Esophagus squamous epithelium (tissue), 5 donors: ENCODE data around the gene VOPP1. TPM values are rescaled to one million over a fixed set of nuclear protein-coding genes. Genes with fewer than 3 reads are reported as not detected.

ENCODE experiments used
- DNase-seq: peaks from one replicate; lab custom pipeline; 2025; lab: John Stamatoyannopoulos, UW
- H3K27ac ChIP-seq, 4 donors: fragments of 200-600 bp; sonication (generic); one replicate each; pipeline ENCODE4 v1.5.1; 2016 to 2019; ENCODE audit warnings: mild to moderate bottlenecking in 1 of 4
- H3K27me3 ChIP-seq, 4 donors: fragments of 200-600 bp; sonication (generic); 1 replicate in 3 of 4; 2 replicates in 1 of 4; pipeline versions ENCODE4 v1.5.1 to v1.6.0; 2017 to 2021; ENCODE audit warnings: antibody characterized with exemption in 1 of 4
- H3K36me3 ChIP-seq, 3 donors: fragments of 200-600 bp; sonication (generic); one replicate each; pipeline ENCODE4 v1.5.1; 2016 to 2019
- H3K4me1 ChIP-seq, 3 donors: fragments of 200-600 bp; sonication (generic); one replicate each; pipeline ENCODE4 v1.5.1; 2017 to 2019
- H3K4me3 ChIP-seq, 4 donors: fragments of 200-600 bp; sonication (generic); 1 replicate in 3 of 4; 2 replicates in 1 of 4; pipeline ENCODE4 v1.5.1; 2016 to 2019; ENCODE audit warnings: mild to moderate bottlenecking in 2 of 4, moderate library complexity in 1 of 4
- H3K9me3 ChIP-seq, 3 donors: fragments of 200-600 bp; sonication (generic); one replicate each; pipeline ENCODE4 v1.5.1; 2016 to 2019
- POLR2A ChIP-seq, 4 donors: fragments of 450-650 bp; IDR thresholded peaks; one replicate each; pipeline ENCODE4 v1.6.1; 2017; ENCODE audit warnings: antibody characterized with exemption in 4 of 4, mild to moderate bottlenecking in 4 of 4, moderate library complexity in 3 of 4
- WGBS, 2 donors: methylation state at CpG; one replicate each; pipeline ENCODE4 v1.1.5; 2018; 5-methylcytosine and 5-hydroxymethylcytosine counted together
- intact Hi-C: fragments of 100-400 bp; cut with DNase I; formaldehyde crosslinking; loops from one replicate; pipeline ENCODE4 v1.15.0; 2022
- total RNA-seq, 4 donors: library from RNA; depleted of rRNA; stranded (reverse); fragments of >200 nt; gene quantifications; one replicate each; pipeline ENCODE4 v1.1.0, GENCODE V29; 2016
- TF ChIP-seq, protein P1 (sequence below), 6 experiments: fragments of 450-650 bp in 4 of 6; fragments of 200-600 bp in 2 of 6; sonication (generic) in 2 of 6; IDR thresholded peaks; one replicate each; pipeline ENCODE4 v1.5.1; 2016 to 2019; ENCODE audit warnings: antibody characterized with exemption in 6 of 6, mild to moderate bottlenecking in 4 of 6, moderate library complexity in 4 of 6
- donor health status: DM: yes; HTN: yes; CAD: no.

The VOPP1 gene
- total RNA-seq, 4 donors from 2014 or later, result 13.9 to 26.5 (median 19.2) TPM

DNA sequence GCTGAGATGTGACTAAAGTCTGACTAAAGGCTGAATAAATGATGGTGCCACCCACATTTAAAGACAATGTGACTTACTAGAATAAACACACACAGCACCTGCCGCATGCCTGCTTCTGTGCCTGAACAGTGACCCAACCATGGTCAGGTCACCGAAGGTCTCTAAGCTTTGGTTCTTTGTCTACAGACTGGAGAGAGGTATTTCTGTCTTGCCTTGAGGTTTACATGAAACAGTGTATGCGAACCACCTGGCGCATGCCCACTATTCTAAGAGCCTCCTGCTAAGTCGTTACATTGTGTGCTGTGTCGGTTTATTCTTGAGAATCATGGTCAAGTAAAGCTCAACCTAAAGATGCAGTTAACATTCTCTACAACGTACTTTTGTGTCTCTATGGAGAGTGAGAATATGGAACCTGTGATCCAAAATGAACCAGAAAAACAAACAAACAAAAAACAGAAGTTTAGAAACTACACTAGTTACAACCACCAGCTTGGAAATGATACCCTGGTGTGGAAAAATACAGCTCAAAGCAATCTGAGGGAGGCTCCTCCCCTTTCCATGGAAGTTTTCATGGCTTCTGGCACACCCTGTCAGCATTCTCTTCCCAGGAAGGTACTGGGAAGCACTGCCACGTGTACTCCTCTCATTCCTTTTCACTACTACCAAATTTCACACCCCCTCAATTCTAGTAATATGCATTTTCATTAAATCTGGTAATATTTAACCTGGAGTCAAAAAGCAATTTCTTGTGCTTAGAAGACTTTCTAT is 40.0 kb downstream of the VOPP1 start:
- H3K9me3 ChIP-seq, result no peaks in the 10 kb centered on the region
- H3K27ac ChIP-seq, result peak overlapping the region in 3 of 4 donors; percentile 33 to 81 (median 63)
- H3K36me3 ChIP-seq, result no peaks in the 10 kb centered on the region
- no peak for TF ChIP-seq POLR2A (IDR thresholded peaks at IDR 0.05)
- TF ChIP-seq, protein P1, sequence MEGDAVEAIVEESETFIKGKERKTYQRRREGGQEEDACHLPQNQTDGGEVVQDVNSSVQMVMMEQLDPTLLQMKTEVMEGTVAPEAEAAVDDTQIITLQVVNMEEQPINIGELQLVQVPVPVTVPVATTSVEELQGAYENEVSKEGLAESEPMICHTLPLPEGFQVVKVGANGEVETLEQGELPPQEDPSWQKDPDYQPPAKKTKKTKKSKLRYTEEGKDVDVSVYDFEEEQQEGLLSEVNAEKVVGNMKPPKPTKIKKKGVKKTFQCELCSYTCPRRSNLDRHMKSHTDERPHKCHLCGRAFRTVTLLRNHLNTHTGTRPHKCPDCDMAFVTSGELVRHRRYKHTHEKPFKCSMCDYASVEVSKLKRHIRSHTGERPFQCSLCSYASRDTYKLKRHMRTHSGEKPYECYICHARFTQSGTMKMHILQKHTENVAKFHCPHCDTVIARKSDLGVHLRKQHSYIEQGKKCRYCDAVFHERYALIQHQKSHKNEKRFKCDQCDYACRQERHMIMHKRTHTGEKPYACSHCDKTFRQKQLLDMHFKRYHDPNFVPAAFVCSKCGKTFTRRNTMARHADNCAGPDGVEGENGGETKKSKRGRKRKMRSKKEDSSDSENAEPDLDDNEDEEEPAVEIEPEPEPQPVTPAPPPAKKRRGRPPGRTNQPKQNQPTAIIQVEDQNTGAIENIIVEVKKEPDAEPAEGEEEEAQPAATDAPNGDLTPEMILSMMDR (IDR thresholded peaks at IDR 0.05), result no peak
- intact Hi-C loops, result no loop called here
- no peaks in the 10 kb centered on the region for H3K27me3 ChIP-seq
- no peak for DNase-seq
- peaks cover 0 to 60% (median 43%) of the 10 kb centered on the region in 3 donors for H3K4me1 ChIP-seq
- no peak overlapping the region for H3K4me3 ChIP-seq
- WGBS, 2 donors, result 63 to 77% methylated on average over 8 of the region's 8 CpGs

DNA sequence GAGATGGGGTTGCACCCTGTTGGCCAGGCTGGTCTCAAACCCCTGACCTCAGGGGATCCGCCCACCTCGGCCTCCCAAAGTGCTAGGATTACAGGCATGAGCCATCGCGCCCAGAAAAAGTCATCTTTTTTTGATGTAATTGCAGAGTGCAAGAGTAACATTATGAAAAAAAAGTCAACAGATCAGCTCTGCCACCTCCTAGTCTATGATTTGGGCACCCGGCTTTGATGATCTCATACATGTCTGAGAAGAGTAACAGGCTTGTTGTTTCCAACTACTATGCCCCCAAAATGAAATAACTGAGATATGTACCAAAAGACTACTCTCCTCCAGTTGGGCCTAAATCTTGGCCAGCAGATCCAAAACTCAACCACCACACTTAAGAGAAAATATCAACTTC is 40.8 kb downstream of the VOPP1 start:
- Histone ChIP-seq H3K27me3 (no peaks in the 10 kb centered on the region), H3K4me1 (peaks cover 0 to 54% (median 43%) of the 10 kb centered on the region in 3 donors), H3K27ac (no peak overlapping the region), H3K36me3 (no peaks in the 10 kb centered on the region), H3K9me3 (no peaks in the 10 kb centered on the region), H3K4me3 (no peak overlapping the region)
- no peak for DNase-seq
- WGBS, 2 donors, result 90% methylated on average over 4 to 5 of the region's 5 CpGs
- TF ChIP-seq POLR2A (IDR thresholded peaks at IDR 0.05), result no peak
- TF ChIP-seq, protein P1 (IDR thresholded peaks at IDR 0.05), result no peak
- intact Hi-C loops, result no loop called here

DNA sequence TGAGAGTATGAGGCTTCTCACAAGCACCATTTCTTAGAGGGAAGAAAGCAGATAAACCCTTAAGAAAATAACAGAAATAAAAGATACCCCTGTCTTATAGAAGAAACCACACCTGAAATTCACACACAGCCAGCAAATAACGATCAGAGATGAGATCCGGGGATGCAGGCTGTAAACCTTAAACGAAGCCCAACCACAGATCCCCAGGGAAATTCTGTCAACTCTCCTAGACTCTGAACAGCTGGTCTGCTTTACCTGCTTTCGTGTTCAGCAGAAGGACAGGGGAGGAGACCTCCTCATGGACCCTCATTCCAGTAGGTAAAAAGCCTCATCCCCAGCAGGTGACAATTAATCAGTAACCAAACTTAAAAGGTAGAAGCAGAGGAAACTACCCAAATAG is 45.0 kb downstream of the VOPP1 start:
- Histone ChIP-seq H3K9me3 (no peaks in the 10 kb centered on the region), H3K4me1 (peaks cover 0 to 23% (median 3%) of the 10 kb centered on the region in 3 donors), H3K27ac (no peak overlapping the region), H3K36me3 (no peaks in the 10 kb centered on the region), H3K4me3 (no peak overlapping the region), H3K27me3 (no peaks in the 10 kb centered on the region)
- TF ChIP-seq POLR2A (IDR thresholded peaks at IDR 0.05), result no peak
- TF ChIP-seq, protein P1 (IDR thresholded peaks at IDR 0.05), result no peak
- DNase-seq, result no peak
- intact Hi-C loops, result no loop called here
- 52 to 64% methylated on average over 3 to 4 of the region's 4 CpGs for WGBS, 2 donors

DNA sequence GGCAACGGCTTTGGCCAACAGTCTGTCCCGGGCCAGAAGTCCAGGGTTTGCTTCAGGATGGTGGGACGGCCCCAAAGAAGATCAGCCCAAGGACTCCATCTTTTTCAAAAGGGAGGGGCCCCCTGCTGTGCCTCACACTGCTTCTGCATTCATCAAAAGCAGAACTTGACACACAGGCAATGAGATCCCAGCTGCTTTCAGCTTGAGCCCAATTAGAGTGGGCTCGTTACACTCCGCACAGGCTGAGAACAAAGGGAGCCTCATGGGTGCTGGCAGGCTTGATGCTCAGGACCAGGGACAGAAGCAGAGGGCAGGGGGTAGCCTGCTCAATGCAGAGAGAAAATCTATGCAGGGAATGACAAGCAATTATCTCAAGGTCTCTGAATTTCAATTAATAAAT is 45.5 kb downstream of the VOPP1 start:
- Histone ChIP-seq H3K9me3 (no peaks in the 10 kb centered on the region), H3K27ac (no peak overlapping the region), H3K4me1 (peaks cover 0 to 18% (median 0%) of the 10 kb centered on the region in 3 donors), H3K27me3 (no peaks in the 10 kb centered on the region), H3K4me3 (no peak overlapping the region), H3K36me3 (no peaks in the 10 kb centered on the region)
- 53 to 88% methylated on average over 2 to 3 of the region's 5 CpGs for WGBS, 2 donors
- intact Hi-C loops, result no loop called here
- no peak for TF ChIP-seq POLR2A (IDR thresholded peaks at IDR 0.05)
- TF ChIP-seq, protein P1 (IDR thresholded peaks at IDR 0.05), result no peak
- DNase-seq, result no peak

DNA sequence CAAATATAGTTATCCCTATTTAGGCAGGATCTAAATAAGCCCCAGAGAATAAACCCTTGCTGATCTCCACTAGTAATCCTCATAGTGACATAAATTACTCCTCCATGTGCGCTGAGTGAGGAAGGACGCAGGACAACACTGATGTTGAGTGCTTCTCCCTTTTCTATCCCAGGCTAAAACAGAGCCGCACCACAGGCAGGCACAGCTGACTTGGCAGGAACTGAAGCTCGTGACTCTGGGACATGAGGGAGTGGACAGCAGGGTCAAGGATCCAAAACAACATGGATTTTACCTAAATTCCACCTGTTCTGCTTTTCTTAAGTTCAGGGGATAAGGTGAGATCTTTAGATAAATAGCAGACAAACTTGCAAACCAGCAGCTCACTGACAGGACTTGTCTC is 46.0 kb downstream of the VOPP1 start:
- no peak overlapping the region for H3K4me3 ChIP-seq
- intact Hi-C loops, result no loop called here
- no peaks in the 10 kb centered on the region for H3K27me3 ChIP-seq
- peak overlapping the region in 1 of 4 donors; percentile 49 for H3K27ac ChIP-seq
- H3K36me3 ChIP-seq, result no peaks in the 10 kb centered on the region
- H3K4me1 ChIP-seq, result peaks cover 0 to 13% (median 0%) of the 10 kb centered on the region in 3 donors
- TF ChIP-seq, protein P1 (IDR thresholded peaks at IDR 0.05), result no peak
- TF ChIP-seq POLR2A (IDR thresholded peaks at IDR 0.05), result no peak
- no peak for DNase-seq
- H3K9me3 ChIP-seq, result no peaks in the 10 kb centered on the region
- 77 to 93% methylated on average over 3 to 4 of the region's 4 CpGs for WGBS, 2 donors
